ES-I3 (cell line): ENCODE data around the gene TJP3.

Source experiments
- H3K36me3 ChIP-seq: 2 replicates; pipeline ENCODE4 v1.6.1; 2013; ENCODE audit warnings: mild to moderate bottlenecking, low read length, control low read depth, moderate library complexity; ENCODE audit not compliant: insufficient read depth
- H3K4me1 ChIP-seq: 2 replicates; pipeline ENCODE4 v1.6.1; 2013; ENCODE audit warnings: mild to moderate bottlenecking, control low read depth, low read length; ENCODE audit not compliant: insufficient read depth
- H3K9ac ChIP-seq: 2 replicates; pipeline ENCODE4 v1.6.1; 2013; ENCODE audit warnings: low read depth, mild to moderate bottlenecking, low read length, moderate library complexity
- H3K9me3 ChIP-seq: 2 replicates; pipeline ENCODE4 v1.6.1; 2013; ENCODE audit warnings: mild to moderate bottlenecking, low read length, moderate library complexity; ENCODE audit not compliant: control insufficient read depth, insufficient read depth

The TJP3 gene

GRCh38 chr19:3692141-3693024 is 15.8 kb upstream of the TJP3 start:
- H3K4me1 ChIP-seq, result peaks cover 3% of the 10 kb centered on the region; the same call in 1 of the 2 replicates

GRCh38 chr19:3693025-3693925 is 14.9 kb upstream of the TJP3 start:
- Histone ChIP-seq H3K4me1 (no peaks in the 10 kb centered on the region; the same call in 1 of the 2 replicates), H3K9ac (no peak overlapping the region), H3K9me3 (no peaks in the 10 kb centered on the region), H3K36me3 (no peaks in the 10 kb centered on the region)

More at GRCh38 chr19:3692141-3693024, 15.8 kb upstream of the TJP3 start:
- Histone ChIP-seq H3K36me3 (no peaks in the 10 kb centered on the region), H3K9ac (no peak overlapping the region), H3K9me3 (no peaks in the 10 kb centered on the region)

- no peaks in the 10 kb centered on the region for H3K36me3 ChIP-seq
- no peaks in the 10 kb centered on the region for H3K4me1 ChIP-seq
- no peaks in the 10 kb centered on the region for H3K9me3 ChIP-seq
- no peak overlapping the region for H3K9ac ChIP-seq
These were observed 13.6 kb upstream of the TJP3 start for GRCh38 chr19:3694361-3695123.

- H3K4me1 ChIP-seq, result no peaks in the 10 kb centered on the region
These were observed 13.0 kb upstream of the TJP3 start for GRCh38 chr19:3695124-3695733.

GRCh38 chr19:3695986-3696659 is 12.1 kb upstream of the TJP3 start:
- H3K36me3 ChIP-seq, result no peaks in the 10 kb centered on the region
- H3K9me3 ChIP-seq, result no peaks in the 10 kb centered on the region
- peaks cover 3% of the 10 kb centered on the region; the same call in 1 of the 2 replicates for H3K4me1 ChIP-seq
- H3K9ac ChIP-seq, result no peak overlapping the region

More at GRCh38 chr19:3695124-3695733, 13.0 kb upstream of the TJP3 start:
- Histone ChIP-seq H3K9ac (no peak overlapping the region), H3K36me3 (no peaks in the 10 kb centered on the region), H3K9me3 (no peaks in the 10 kb centered on the region)

- no peaks in the 10 kb centered on the region for H3K9me3 ChIP-seq
- peaks cover 3% of the 10 kb centered on the region; the same call in 1 of the 2 replicates for H3K4me1 ChIP-seq
- no peak overlapping the region for H3K9ac ChIP-seq
- no peaks in the 10 kb centered on the region for H3K36me3 ChIP-seq
These were observed 11.6 kb upstream of the TJP3 start for GRCh38 chr19:3696660-3696995.

- Histone ChIP-seq H3K9ac (no peak overlapping the region), H3K4me1 (peaks cover 3% of the 10 kb centered on the region; the same call in 1 of the 2 replicates), H3K9me3 (no peaks in the 10 kb centered on the region)
These were observed 11.1 kb upstream of the TJP3 start for GRCh38 chr19:3697094-3697493.

GRCh38 chr19:3697671-3698385 is 10.4 kb upstream of the TJP3 start:
- peaks cover 3% of the 10 kb centered on the region; the same call in 1 of the 2 replicates for H3K4me1 ChIP-seq
- no peaks in the 10 kb centered on the region for H3K36me3 ChIP-seq
- H3K9me3 ChIP-seq, result no peaks in the 10 kb centered on the region
- no peak overlapping the region for H3K9ac ChIP-seq

More at GRCh38 chr19:3697094-3697493, 11.1 kb upstream of the TJP3 start:
- no peaks in the 10 kb centered on the region for H3K36me3 ChIP-seq

- H3K36me3 ChIP-seq, result no peaks in the 10 kb centered on the region
- H3K9me3 ChIP-seq, result no peaks in the 10 kb centered on the region
- H3K9ac ChIP-seq, result no peak overlapping the region
These were observed 9.7 kb upstream of the TJP3 start for GRCh38 chr19:3698386-3698950.

GRCh38 chr19:3698974-3699740 is 9.0 kb upstream of the TJP3 start:
- Histone ChIP-seq H3K36me3 (no peaks in the 10 kb centered on the region), H3K9me3 (no peaks in the 10 kb centered on the region), H3K9ac (peak overlapping the region; percentile 71), H3K4me1 (peaks cover 3% of the 10 kb centered on the region; the same call in 1 of the 2 replicates)

More at GRCh38 chr19:3698386-3698950, 9.7 kb upstream of the TJP3 start:
- peaks cover 3% of the 10 kb centered on the region; the same call in 1 of the 2 replicates for H3K4me1 ChIP-seq

- Histone ChIP-seq H3K9ac (peak overlapping the region; percentile 71), H3K4me1 (peaks cover 3% of the 10 kb centered on the region; the same call in 1 of the 2 replicates), H3K36me3 (no peaks in the 10 kb centered on the region), H3K9me3 (no peaks in the 10 kb centered on the region)
These were observed 8.4 kb upstream of the TJP3 start for GRCh38 chr19:3699741-3700241.
